SK-N-DZ (cell line): Measurements from ENCODE around the gene FBXL5.
"Not testable (repeated sequence)": the region's sequence is repeated elsewhere in the genome, so short reads cannot be mapped to it uniquely, and the experiment has no call there.

Experiments used
- DNase-seq: peaks from one replicate; pipeline ENCODE4 v3.0.0-alpha.2; 2015; ENCODE audit warnings: low spot score

Gene FBXL5

GRCh38 chr4:15652841-15653240 lies 2.3 kb downstream of the FBXL5 start:
- no peak for DNase-seq

- DNase-seq, result no peak
Measured at GRCh38 chr4:15652191-15652590, 3.0 kb downstream of the FBXL5 start.

- no peak for DNase-seq
Measured at GRCh38 chr4:15651676-15652075, 3.5 kb downstream of the FBXL5 start.

GRCh38 chr4:15649914-15650545 lies 5.1 kb downstream of the FBXL5 start:
- peak; percentile 63 for DNase-seq

- DNase-seq, result no peak
Measured at GRCh38 chr4:15648600-15648999, 6.6 kb downstream of the FBXL5 start.

- no peak for DNase-seq
Measured at GRCh38 chr4:15638418-15638817, 16.7 kb downstream of the FBXL5 start.

GRCh38 chr4:15636818-15637217 lies 18.3 kb downstream of the FBXL5 start:
- DNase-seq, result no peak

- DNase-seq, result not testable (repeated sequence)
Measured at GRCh38 chr4:15617407-15617806, 37.8 kb downstream of the FBXL5 start.

- not testable (repeated sequence) for DNase-seq
Measured at GRCh38 chr4:15614891-15615290, 40.3 kb downstream of the FBXL5 start.

GRCh38 chr4:15612136-15612535 lies 43.0 kb downstream of the FBXL5 start:
- no peak for DNase-seq

- DNase-seq, result no peak
Measured at GRCh38 chr4:15610855-15611254, 44.3 kb downstream of the FBXL5 start.

- DNase-seq, result no peak
Measured at GRCh38 chr4:15605537-15605936, 49.6 kb downstream of the FBXL5 start.

GRCh38 chr4:15601862-15602261 lies 53.3 kb downstream of the FBXL5 start:
- no peak for DNase-seq

GRCh38 chr4:15600176-15600575 lies 55.0 kb downstream of the FBXL5 start:
- no peak for DNase-seq

GRCh38 chr4:15598644-15599043 lies 56.5 kb downstream of the FBXL5 start:
- DNase-seq, result no peak

- no peak for DNase-seq
Measured at GRCh38 chr4:15592799-15593198, 62.4 kb downstream of the FBXL5 start.

GRCh38 chr4:15587649-15588048 lies 67.5 kb downstream of the FBXL5 start:
- no peak for DNase-seq

GRCh38 chr4:15586066-15586465 lies 69.1 kb downstream of the FBXL5 start:
- no peak for DNase-seq

GRCh38 chr4:15585331-15585730 lies 69.8 kb downstream of the FBXL5 start:
- no peak for DNase-seq

GRCh38 chr4:15584785-15585184 lies 70.4 kb downstream of the FBXL5 start:
- DNase-seq, result no peak

GRCh38 chr4:15577508-15577907 lies 77.6 kb downstream of the FBXL5 start:
- DNase-seq, result no peak

- DNase-seq, result no peak
Measured at GRCh38 chr4:15575966-15576365, 79.2 kb downstream of the FBXL5 start.

GRCh38 chr4:15569746-15570145 lies 85.4 kb downstream of the FBXL5 start:
- no peak for DNase-seq

GRCh38 chr4:15568821-15569220 lies 86.3 kb downstream of the FBXL5 start:
- DNase-seq, result no peak
